HG03060 (cell line): Measurements from ENCODE around the gene PCMTD2.
"Not testable (repeated sequence)": the region's sequence is repeated elsewhere in the genome, so short reads cannot be mapped to it uniquely, and the experiment has no call there.

Experiments
- ATAC-seq: cut with Tn5 transposase; IDR thresholded peaks from one replicate; pipeline ENCODE4 v1.9.1; 2021; ENCODE audit warnings: low read depth, moderate number of reproducible peaks; ENCODE audit not compliant: unreplicated experiment

Gene PCMTD2

DNA sequence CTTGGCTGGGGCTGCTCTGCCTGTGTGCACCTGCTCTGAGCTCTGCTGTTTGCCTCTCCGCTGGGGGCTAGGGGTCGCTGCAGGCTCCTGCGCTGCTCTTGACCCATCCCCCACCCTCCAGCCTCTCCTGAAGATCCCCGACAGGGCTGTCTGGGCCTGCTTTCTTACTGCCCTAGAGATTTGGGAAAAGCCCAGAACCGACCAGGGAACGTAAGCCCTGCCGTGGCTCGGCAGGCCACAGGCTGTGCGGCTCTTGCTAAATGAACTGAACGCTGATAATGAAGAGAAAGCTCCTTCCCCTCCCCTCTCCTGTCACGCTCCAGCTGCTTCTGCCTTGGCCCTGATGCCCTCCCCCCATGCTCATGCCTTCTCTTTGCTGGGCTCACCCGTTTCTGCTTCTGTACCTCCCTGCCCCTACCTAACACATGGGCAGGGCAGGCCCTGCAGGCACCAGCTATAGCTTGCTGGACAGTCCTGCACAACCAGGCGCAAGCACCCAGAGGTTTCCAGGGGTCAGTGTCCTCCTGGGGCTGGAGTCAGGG lies 32.0 kb upstream of the PCMTD2 start:
- ATAC-seq, result no peak

DNA sequence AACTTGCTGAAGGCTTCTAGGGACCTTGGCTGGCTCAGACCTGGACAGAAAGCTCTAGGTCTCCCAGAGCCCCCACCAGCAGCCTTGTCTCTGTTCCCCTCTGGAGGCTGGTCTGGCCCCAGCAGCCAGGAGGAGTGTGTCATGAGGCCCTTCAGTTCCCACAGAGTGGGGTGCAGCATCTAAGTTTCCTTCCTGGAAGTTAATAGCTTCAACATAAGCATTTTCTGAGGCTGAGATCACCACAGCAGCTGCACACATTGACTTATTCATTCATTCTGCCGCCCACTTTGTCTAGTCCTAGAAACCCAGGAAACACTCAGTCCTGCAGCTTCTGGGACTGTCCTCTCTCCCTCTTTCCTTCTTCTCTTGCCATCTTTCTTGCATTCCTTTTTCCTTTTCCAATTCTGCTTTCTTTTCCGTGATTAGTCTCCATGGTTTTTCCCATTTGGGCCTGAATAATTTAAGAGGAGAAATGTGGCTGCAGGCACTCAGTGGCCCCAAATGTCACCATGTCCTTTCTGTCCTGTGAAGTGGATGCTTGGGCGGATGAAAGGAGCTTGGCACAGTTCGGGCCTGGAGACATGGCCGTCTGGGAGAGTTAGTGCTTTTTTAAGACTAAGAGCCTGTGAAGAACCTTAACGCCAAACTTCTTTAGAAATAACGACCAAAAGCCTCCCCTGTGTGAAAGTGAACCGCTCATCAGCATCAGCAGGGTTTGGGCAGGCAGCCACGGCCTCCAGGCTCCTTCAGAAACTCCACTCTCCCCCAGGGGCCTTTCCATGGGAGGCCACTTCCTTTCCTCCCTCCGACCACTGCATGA lies 31.0 kb upstream of the PCMTD2 start:
- no peak for ATAC-seq

DNA sequence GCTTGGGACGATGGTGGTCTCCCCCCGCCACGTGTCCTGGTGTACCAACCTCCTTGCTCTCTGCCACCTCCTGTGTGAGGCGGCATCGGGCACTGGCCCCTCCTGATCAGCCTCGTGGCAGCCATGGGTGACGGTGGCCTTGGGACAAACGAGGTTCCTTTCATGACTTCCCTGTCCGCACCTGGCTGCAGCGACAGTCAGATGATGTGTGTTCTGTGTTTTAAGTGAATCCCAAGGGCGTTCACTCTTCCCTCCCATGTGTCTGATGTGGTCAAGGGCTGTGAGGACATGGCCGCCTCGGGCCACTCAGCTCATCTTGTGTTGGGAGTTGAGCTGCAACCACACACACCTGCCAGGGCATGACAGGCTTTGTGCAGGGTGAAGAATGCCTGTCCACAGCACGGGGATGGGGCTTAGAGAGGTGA lies 30.4 kb upstream of the PCMTD2 start:
- ATAC-seq, result no peak

DNA sequence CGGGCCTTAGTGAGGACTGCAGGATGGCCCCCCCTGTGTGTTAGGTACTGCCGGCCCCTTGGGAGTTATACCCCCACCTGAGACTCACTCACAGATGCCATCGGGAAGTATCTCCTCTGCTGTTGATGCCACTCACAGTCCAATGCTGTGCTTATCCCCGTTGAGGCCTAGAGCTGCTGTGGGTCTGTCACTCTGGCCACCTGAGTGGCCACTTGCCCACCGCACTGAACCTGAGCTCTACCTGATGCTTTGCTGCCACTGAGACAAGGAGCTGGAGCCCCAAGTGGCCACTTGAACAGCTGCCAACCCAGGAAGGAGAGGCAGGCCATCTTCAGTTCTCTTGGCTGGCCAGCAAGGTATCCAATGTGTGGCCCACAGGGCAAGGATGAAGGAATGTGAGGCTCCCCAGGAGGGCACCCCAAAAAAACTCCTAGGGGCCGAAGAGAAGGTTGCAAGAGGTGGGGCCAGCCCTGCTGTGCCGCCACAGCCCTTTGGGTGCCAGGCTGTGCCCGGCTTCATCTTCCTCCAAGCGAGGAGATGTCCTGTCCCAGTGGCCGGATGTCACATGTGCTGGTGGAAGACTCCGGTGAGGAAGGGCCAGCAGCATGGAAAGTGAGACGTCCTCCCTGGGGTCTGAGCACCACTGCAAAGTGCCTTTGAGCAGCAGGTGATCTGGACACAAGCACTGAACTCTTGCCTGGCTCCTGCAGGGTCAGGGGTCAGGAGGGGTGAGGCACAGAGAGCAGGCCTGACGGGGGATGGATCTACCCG lies 29.5 kb upstream of the PCMTD2 start:
- no peak for ATAC-seq

DNA sequence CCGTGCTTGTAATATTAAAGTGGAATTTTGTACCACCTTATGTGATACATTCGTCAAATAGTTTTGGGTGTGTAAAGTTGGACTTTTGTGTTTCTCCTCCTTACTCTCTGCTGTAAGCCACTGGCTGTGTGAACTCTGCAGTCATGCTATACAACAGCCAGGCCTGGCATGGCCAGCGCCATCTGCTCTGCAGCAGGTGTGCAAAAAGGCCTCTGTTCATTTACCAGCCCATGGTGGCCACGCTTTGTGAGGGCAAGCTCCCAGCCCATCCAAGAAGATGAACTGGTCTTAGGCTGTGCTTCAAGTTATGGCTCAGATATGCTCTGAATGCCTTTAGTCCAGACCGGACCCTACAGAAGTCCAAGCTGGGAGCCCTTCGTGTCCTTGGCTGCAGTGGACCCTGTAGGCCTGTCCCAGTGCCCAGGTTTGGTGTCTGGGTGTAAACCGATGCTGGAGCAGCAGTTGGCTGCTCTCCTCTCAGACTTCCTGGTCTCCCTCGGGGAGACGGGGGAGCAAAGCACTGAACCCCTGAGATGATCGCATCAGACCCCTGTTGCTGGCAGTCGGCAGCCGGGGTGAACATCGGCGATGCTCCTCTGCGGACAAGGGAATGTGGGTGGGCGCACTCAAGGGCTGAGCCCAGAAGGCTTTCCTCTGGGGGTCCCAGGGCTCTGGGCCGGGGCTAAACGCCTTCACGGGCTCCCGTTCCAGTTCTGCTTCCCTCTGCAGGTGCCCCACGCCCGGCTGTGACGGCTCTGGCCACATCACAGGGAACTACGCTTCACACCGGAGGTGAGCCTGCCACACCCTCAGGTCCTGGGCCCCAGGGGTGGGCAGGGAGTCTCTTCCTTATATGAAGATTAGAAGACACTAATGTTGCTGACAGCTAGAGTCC lies 28.6 kb upstream of the PCMTD2 start:
- ATAC-seq, result no peak

DNA sequence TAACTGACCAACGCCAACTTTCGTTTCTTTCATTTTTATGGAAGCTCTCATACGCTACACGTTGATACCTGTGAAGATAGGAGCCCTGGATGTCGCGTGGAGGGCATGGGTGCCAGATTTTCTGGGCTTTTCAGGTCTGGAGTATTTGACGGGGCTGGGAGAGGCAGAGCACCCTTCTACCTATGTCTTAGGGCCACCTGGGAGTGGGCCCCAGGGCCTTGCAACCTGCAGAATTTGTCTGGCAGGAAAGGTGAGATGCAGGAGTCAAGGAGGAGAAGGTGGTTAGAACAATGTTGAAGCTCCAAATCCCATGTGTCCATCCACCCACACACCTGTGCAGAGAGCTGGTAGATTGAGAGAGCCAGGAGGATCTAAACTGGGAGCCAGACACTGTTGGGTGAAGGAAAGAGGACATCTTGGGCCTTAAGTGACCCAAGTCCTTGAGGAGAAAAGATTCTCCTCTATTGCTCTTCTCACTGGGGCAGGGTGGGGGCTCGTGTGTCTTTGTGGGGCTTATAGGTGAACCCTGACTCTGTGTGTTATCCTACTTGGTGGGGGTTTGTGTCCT lies 27.4 kb upstream of the PCMTD2 start:
- no peak for ATAC-seq

DNA sequence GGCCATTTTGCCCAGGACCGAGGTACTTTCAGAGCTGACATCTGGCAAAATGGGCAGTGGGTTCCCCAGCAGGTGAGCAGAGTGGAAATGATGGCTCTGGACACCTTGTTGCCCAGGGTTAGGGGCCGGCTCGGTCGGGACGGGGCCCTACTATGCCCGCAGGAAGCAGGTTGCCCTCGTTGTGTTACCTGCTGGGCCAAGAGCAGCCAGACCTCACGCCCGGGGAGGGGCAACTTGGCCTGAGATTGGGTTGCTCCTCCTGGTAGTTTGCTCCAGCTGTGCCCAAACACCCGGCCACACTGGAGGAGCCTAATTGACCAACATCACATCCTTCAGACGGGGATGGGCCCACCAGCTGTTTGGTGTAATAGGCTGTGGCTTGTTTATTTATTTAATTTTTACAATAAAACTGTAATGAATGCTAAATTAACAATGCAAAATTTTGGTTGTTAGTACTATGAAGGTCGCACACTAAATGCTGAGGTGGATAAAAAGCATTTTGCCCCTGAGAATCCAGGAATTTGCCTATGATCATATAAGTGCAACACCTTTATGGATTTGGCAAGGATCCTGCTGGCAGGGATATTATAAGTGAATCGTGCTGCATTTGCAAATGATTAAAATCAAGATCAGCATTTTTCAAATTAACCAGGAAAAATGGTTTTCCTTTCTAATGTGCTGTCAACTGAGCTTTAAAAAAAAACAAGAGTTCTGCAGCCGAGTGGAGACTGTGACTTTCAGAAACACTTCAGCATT lies 26.6 kb upstream of the PCMTD2 start:
- ATAC-seq, result no peak

DNA sequence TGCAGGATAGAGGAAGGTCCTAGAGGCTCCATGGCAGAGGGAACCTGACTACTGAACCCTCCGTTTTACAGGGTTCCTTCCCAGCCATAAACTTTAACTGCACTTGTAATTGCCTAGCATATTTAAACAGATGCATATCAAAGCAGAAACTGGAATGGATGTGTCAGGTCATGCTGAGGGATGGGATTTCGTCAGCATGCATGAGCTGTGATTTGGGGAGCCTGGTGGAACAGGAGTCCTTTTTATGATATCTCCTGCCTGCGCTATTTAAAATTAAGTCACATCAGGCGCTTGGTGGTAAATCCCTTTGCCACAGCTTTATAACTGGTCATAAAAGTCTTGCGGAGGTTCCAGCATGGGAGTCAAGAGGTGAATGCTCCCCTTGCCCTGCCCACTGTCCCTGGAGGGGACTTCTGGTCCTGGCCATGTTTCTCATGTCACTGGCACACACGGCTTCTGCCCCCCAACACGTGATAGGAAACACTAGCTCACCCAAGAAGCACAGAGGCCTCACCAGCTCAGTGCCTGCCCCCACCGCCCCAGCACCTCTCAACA lies 26.0 kb upstream of the PCMTD2 start:
- ATAC-seq, result no peak

DNA sequence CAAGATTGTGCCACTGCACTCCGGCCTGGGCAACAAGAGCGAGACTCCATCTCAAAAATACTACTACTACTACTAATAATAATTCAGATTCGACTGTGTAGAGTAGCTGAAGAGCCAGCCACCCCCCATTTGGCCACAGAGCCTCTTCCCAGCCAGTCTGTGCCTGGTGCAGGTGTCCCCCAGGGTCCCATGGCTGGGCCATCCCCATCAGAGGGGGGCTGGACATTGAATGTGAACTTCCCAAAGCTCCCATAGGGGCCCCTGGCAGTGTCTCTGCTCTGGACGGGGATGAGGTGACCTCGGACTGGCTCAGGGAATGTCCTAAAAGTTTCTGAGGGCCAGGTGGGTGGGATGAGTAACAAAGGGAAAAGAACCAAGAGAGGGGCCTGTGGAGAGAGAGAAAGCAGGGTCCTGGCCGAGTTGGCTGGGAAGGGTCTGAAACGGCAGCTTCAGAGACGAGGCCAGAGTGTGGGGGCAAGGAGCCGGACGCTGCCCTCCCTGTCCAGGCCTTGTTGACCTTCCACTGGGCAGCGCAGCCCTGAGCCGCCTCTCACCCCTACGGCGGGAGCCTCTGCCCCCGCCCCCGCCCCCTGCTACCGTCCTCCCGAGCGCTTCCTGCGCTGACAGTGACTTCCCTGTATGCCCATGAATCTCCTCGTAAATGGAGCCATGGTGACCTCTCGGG lies 24.9 kb upstream of the PCMTD2 start:
- ATAC-seq, result no peak

DNA sequence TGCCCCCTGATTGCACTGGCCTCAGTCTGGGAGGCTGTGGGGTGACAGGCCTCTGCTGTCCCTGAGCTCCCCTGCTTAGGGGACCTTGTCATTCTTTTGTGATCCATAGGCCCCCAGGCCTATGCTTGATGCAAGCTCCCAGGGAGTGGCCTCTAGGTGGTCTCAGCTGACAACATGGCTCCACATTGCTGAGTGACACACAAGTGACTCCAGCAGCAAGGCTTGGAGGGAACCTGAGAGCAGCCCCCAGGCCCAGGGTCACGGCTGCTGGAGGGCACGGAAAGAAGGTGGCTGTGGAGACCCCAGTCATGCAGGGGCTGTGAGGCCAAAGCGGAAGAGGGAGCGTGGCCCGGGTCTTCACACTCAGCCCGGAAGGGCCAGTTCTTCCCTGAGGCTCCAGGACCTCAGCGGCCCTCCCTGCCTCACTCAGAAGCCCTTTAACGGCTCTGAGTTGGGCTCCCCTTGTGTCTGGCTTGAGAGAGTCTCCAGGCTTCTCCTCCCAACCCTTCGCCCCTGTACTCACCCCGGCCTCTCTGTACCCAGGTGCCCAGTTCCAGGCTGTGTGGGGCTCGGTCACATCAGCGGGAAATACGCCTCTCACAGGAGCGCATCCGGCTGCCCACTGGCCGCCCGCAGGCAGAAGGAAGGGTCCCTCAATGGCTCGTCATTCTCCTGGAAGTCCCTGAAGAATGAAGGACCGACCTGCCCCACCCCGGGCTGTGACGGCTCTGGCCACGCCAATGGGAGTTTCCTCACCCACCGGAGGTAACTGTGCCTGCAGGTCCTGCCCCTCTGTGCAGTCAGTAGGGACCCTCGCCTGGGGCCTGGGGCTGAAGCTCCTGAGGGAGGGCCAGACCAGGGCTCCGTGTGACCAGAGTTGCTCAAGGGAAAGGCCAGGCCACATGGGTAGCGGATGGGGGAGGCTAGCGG lies 23.7 kb upstream of the PCMTD2 start:
- no peak for ATAC-seq

DNA sequence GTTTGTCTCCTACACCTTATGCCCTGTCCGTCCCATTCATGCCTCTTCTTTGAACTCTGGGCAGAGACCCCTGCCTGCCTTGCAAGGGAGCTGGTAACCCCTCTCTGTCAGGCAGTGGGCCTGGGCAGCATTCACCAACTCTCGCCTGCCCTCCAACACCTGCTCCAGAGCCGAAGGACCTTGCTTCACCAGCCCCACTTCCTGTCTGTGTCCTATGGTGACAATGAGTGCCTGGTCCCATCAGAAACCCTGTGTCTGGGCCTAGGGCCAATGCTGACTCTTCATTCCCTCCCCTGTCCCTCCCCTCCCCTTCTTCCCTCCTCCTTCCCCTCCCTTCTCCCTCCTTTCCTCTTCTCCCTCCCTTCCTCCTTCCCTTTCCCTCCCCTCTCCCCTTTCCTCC lies 22.8 kb upstream of the PCMTD2 start:
- no peak for ATAC-seq

DNA sequence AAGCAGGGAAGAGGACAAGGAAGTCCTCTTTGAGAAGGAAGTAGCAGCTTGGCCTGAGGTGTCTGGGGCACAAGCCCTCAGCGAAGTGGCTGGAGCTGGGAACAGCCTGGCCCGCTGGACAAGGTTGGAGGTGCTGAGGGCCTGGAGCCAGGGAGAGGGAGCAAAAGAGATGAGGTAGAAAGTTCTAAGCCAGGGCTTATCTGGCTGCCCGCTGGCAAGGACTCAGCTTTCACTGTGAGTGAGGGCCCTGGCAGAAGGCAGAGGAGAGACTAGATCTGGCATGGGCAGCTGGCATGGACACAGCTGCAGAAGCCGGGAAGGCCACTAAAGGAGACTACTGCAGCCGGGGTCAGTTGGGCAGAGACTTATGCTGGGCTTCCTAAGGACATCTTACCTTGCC lies 21.8 kb upstream of the PCMTD2 start:
- ATAC-seq, result no peak

DNA sequence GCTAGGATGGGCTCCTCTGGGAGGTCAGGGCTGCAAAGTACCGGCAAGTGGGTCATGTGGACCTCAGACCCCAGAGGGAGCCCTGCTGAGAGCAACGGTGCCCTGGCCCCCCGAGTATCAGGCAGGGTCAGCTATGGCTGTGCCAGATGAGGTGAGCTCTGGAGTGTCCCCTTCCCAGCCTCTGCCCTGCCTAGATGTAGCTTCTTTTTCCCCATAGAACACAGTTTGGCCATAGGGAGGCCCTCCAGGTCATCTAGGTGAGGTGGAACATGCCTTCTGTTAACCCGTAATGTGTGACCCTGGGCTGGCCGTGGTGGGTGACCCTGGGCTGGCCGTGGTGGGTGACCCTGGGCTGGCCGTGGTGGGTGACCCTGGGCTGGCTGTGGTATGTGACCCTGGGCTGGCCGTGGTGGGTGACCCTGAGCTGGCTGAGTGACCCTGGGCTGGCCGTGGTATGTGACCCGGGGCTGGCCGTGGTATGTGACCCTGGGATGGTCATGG lies 21.2 kb upstream of the PCMTD2 start:
- no peak for ATAC-seq

DNA sequence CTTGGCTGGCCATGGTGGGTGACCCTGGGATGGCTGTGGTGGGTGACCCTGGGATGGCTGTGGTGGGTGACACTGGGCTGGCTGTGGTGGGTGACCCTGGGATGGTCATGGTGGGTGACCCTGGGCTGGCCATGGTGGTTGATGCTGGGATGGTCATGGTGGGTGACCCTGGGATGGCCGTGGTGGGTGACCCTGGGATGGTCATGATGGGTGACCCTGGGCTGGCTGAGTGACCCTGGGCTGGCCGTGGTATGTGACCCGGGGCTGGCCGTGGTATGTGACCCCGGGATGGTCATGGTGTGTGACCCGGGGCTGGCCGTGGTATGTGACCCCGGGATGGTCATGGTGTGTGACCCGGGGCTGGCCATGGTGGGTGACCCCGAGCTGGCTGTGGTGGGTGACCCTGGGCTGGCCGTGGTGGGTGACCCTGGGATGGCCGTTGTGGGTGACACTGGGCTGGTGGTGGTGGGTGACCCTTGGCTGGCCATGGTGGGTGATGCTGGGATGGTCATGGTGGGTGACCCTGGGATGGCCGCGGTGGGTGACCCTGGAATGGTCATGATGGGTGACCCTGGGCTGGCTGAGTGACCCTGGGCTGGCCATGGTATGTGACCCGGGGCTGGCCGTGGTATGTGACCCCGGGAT lies 20.5 kb upstream of the PCMTD2 start:
- not testable (repeated sequence) for ATAC-seq

DNA sequence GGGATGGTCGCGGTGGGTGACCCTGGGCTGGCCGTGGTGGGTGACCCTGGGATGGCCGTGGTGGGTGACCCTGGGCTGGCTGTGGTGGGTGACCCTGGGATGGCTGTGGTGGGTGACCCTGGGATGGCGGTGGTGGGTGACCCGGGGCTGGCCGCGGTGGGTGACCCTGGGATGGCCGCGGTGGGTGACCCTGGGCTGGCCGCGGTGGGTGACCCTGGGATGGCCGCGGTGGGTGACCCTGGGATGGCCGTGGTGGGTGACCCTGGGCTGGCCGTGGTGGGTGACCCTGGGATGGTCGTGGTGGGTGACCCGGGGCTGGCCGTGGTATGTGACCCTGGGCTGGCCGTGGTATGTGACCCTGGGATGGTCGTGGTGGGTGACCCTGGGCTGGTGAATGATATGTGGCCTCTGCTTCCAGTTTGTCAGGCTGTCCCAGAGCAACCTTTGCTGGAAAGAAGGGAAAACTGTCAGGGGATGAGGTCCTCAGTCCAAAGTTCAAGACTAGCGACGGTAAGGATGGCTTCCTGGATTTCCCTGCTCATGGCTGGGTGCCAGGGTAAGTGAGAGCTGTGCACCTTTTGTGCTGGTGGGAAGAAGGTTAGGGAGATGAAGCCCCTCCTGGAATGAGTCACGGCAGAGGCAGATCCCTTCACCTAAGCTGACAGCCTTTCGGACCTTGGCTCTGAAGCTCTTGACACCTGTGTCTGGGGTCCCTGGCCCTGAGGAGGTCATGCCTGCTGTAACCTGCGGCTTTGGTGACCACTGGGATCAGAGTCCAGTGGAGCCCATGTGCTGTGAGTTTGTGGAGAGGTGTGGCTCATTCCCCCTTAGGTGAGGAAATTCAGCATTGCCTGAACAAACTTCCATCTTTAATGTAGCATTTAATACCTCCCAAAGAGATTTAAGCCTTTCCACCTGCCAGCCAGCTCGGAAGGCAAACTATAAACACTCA lies 19.1 kb upstream of the PCMTD2 start:
- ATAC-seq, result no peak

DNA sequence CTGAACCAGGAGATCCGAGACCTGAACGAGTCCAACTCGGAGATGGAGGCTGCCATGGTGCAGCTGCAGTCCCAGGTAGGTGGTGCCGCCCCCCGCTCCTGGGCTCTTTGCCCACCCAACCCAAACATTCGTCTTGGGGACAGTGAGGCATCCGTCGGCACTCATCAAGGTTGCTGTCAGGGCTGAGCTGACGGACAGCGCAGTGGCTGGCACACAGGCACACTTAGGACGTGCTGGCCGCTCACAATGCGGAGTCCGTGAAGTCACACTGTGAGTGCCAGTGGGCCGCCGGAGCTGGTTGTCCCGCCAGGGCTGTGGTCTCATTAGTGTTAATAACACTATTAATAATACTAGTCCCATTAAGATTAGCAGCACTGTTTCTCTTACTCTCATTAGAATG lies 18.2 kb upstream of the PCMTD2 start:
- ATAC-seq, result no peak
